ENCODE data around the gene HSPB8. TPM values are rescaled to one million over a fixed set of nuclear protein-coding genes. Genes with fewer than 3 reads are reported as not detected.

Gene HSPB8
- total RNA-seq, 2 donors from 2014 or later, result 67.0 to 96.9 TPM

- Histone ChIP-seq H3K4me3 (no peak overlapping the region), H3K9me3 (no peaks in the 10 kb centered on the region), H3K27ac (no peak overlapping the region), H3K4me1 (replicated peaks) (no peaks in the 10 kb centered on the region), H3K27me3 (replicated peaks; ENCODE audit: insufficient read depth) (no peaks in the 10 kb centered on the region), H3K36me3 (no peaks in the 10 kb centered on the region)
- DNase-seq (ENCODE audit: low spot score), result no peak
- WGBS, result 62% methylated on average over 3 of the region's 3 CpGs
- TF ChIP-seq POLR2A (IDR thresholded peaks at IDR 0.05), result no peak
- TF ChIP-seq CTCF (IDR thresholded peaks at IDR 0.05), result no peak
- TF ChIP-seq POLR2AphosphoS5 (IDR thresholded peaks at IDR 0.05), result no peak
- intact Hi-C loops (cut with DNase I), result no loop called here
Measured at GRCh38 chr12:119227292-119227691, 48.6 kb downstream of the HSPB8 start.

- intact Hi-C loops (cut with DNase I), result no loop called here
- 84% methylated on average over 2 of the region's 2 CpGs for WGBS
- TF ChIP-seq CTCF (IDR thresholded peaks at IDR 0.05) (no peak), POLR2A (IDR thresholded peaks at IDR 0.05) (no peak), POLR2AphosphoS5 (IDR thresholded peaks at IDR 0.05) (no peak)
Measured at GRCh38 chr12:119229205-119229604, 50.5 kb downstream of the HSPB8 start.

GRCh38 chr12:119229837-119230236 is 51.1 kb downstream of the HSPB8 start:
- H3K9me3 ChIP-seq, result no peaks in the 10 kb centered on the region
- TF ChIP-seq CTCF (IDR thresholded peaks at IDR 0.05), result no peak
- no peak for TF ChIP-seq POLR2AphosphoS5 (IDR thresholded peaks at IDR 0.05)
- TF ChIP-seq POLR2A (IDR thresholded peaks at IDR 0.05), result no peak
- no peaks in the 10 kb centered on the region for H3K36me3 ChIP-seq
- H3K27me3 ChIP-seq (replicated peaks; ENCODE audit: insufficient read depth), result no peaks in the 10 kb centered on the region
- 30% methylated on average over 9 of the region's 9 CpGs for WGBS
- DNase-seq (ENCODE audit: low spot score), result no peak
- intact Hi-C loops (cut with DNase I), result no loop called here
- no peaks in the 10 kb centered on the region for H3K4me1 ChIP-seq (replicated peaks)
- H3K27ac ChIP-seq, result no peak overlapping the region
- H3K4me3 ChIP-seq, result no peak overlapping the region

More at GRCh38 chr12:119229205-119229604, 50.5 kb downstream of the HSPB8 start:
- Histone ChIP-seq H3K9me3 (no peaks in the 10 kb centered on the region), H3K4me3 (no peak overlapping the region), H3K27ac (no peak overlapping the region), H3K36me3 (no peaks in the 10 kb centered on the region), H3K4me1 (replicated peaks) (no peaks in the 10 kb centered on the region), H3K27me3 (replicated peaks; ENCODE audit: insufficient read depth) (no peaks in the 10 kb centered on the region)
- DNase-seq (ENCODE audit: low spot score), result no peak

GRCh38 chr12:119230807-119231206 is 52.1 kb downstream of the HSPB8 start:
- H3K4me3 ChIP-seq, result no peak overlapping the region
- no peaks in the 10 kb centered on the region for H3K9me3 ChIP-seq
- intact Hi-C loops (cut with DNase I), result no loop called here
- no peak overlapping the region for H3K27ac ChIP-seq
- H3K4me1 ChIP-seq (replicated peaks), result no peaks in the 10 kb centered on the region
- H3K36me3 ChIP-seq, result no peaks in the 10 kb centered on the region
- TF ChIP-seq POLR2A (IDR thresholded peaks at IDR 0.05) (no peak), POLR2AphosphoS5 (IDR thresholded peaks at IDR 0.05) (no peak), CTCF (IDR thresholded peaks at IDR 0.05) (no peak)
- 67% methylated on average over 5 of the region's 5 CpGs for WGBS
- H3K27me3 ChIP-seq (replicated peaks; ENCODE audit: insufficient read depth), result no peaks in the 10 kb centered on the region
- DNase-seq (ENCODE audit: low spot score), result no peak

- intact Hi-C loops (cut with DNase I), result no loop called here
Measured at GRCh38 chr12:119231774-119232173, 53.0 kb downstream of the HSPB8 start.

More at GRCh38 chr12:119231774-119232173, 53.0 kb downstream of the HSPB8 start:
- no peaks in the 10 kb centered on the region for H3K36me3 ChIP-seq
- no peak overlapping the region for H3K27ac ChIP-seq
- H3K27me3 ChIP-seq (replicated peaks; ENCODE audit: insufficient read depth), result no peaks in the 10 kb centered on the region
- no peak for DNase-seq (ENCODE audit: low spot score)
- TF ChIP-seq POLR2AphosphoS5 (IDR thresholded peaks at IDR 0.05), result no peak
- TF ChIP-seq POLR2A (IDR thresholded peaks at IDR 0.05), result no peak
- TF ChIP-seq CTCF (IDR thresholded peaks at IDR 0.05), result no peak
- H3K9me3 ChIP-seq, result no peaks in the 10 kb centered on the region
- H3K4me3 ChIP-seq, result no peak overlapping the region
- no peaks in the 10 kb centered on the region for H3K4me1 ChIP-seq (replicated peaks)
- WGBS, result 68% methylated on average over 4 of the region's 4 CpGs
